A549 treated with CORT108297 at 1 μM for 4 hours (cell line): ENCODE measurements around the gene CCL28. TPM values are rescaled to one million over a fixed set of nuclear protein-coding genes. Genes with fewer than 3 reads are reported as not detected.

Source experiments
- total RNA-seq: library from RNA; stranded (reverse); fragments of 200-300 nt; extraction: Qiagen RNA extraction; gene quantifications from 5 replicates; pipeline ENCODE4 v1.2.3, GENCODE V29; 2022

The CCL28 gene
- total RNA-seq = 0.08 to 0.23 TPM (median 0.15 TPM) in 5 replicates

GRCh38 chr5:43412156-43412555 is at the start of gene CCL28:
CCL28 (minus strand) TSS chr5:43412391; CDS start chr5:43412316, 75 bp downstream.

Other genes starting within 250 kb of the CCL28 start
- gene NIM1K, start 220.2 kb downstream of the CCL28 start, total RNA-seq = 0.10 to 0.43 TPM (median 0.23 TPM) in 5 replicates
- 44.7 to 62.8 TPM (median 54.0 TPM) in 5 replicates for gene HMGCS1, start 99.0 kb downstream of the CCL28 start, total RNA-seq
- gene TMEM267, start 71.5 kb upstream of the CCL28 start, total RNA-seq = 18.3 to 23.5 TPM (median 21.5 TPM) in 5 replicates
- 3.0 to 6.2 TPM (median 5.1 TPM) in 5 replicates for gene C5orf34, start 102.8 kb upstream of the CCL28 start, total RNA-seq
- gene PAIP1, start 144.7 kb upstream of the CCL28 start, total RNA-seq = 103 to 114 TPM (median 108 TPM) in 5 replicates
- 9.8 to 15.9 TPM (median 11.1 TPM) in 5 replicates for gene NNT, start 190.8 kb upstream of the CCL28 start, total RNA-seq